Fibroblast of pulmonary artery (primary cell): ENCODE results near the gene TREML4.
A peak's percentile ranks its signal among the peaks of the same experiment; 100 is the strongest.

Experiments
- DNase-seq: peaks from one replicate; pipeline ENCODE4 v3.0.0-alpha.2; 2010; ENCODE audit warnings: low read depth
- H3K4me3 ChIP-seq: replicated peaks from 2 replicates; pipeline ENCODE4 v1.5.1; 2011; ENCODE audit warnings: low read depth, mild to moderate bottlenecking, control low read depth, low read length, moderate library complexity
- TF ChIP-seq, protein P1 (sequence below): IDR thresholded peaks from 2 replicates; pipeline ENCODE4 v1.5.1; 2011; ENCODE audit warnings: mild to moderate bottlenecking, control low read depth, low read length, inconsistent platforms; ENCODE audit errors: missing control alignments

TREML4 gene, protein sequence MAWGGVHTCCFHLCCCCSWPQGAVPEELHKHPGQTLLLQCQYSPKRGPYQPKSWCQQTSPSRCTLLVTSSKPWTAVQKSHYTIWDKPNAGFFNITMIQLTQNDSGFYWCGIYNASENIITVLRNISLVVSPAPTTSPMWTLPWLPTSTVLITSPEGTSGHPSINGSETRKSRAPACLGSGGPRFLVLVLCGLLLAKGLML

DNA sequence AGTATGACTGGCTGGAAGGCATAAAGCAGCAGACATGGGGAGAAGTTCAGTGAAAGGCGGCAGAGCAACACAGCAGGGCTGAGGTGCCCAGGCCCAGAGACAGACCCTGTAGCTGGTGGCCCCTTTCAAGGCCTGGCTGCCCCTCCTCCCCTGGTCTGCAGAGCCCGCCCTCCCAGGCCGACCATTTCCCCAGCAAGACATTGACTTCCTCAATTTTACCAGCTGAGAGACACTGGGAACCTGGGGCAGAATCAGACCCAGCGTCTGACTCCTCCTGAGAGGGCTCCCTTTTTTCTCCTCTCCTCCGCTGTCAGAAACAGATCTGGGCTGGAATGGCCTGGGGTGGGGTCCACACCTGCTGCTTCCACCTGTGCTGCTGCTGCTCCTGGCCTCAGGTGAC is at the start of gene TREML4:
Gene TREML4, plus strand, starts transcription at position 254 of the 400 bp plus-strand sequence. Its CDS starts 79 bp downstream, at position 333.
- DNase-seq: no peak
- TF ChIP-seq, protein P1, sequence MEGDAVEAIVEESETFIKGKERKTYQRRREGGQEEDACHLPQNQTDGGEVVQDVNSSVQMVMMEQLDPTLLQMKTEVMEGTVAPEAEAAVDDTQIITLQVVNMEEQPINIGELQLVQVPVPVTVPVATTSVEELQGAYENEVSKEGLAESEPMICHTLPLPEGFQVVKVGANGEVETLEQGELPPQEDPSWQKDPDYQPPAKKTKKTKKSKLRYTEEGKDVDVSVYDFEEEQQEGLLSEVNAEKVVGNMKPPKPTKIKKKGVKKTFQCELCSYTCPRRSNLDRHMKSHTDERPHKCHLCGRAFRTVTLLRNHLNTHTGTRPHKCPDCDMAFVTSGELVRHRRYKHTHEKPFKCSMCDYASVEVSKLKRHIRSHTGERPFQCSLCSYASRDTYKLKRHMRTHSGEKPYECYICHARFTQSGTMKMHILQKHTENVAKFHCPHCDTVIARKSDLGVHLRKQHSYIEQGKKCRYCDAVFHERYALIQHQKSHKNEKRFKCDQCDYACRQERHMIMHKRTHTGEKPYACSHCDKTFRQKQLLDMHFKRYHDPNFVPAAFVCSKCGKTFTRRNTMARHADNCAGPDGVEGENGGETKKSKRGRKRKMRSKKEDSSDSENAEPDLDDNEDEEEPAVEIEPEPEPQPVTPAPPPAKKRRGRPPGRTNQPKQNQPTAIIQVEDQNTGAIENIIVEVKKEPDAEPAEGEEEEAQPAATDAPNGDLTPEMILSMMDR: no peak
- H3K4me3 ChIP-seq: no peak within 1 kb of the TSS

DNA sequence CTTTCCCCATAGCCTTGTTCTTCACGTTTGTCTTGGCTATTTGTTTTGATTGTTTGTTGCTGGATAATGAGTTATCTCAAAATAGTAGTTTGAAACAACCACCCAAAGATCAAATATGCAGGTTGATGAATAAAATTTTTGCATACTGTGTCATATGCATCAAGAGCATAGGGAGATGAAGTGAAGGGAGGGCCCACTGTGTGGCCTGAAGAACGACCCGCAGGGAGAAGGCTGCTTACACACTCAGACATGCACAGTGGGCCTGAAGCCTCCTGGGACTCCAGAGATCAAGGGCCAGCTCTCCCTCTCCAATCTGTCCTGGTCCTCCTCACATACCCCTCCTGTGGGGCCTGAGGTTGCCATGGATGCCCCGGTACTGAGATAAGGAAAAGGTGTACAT is 49.0 kb upstream of the TREML4 start:
- no peak for DNase-seq
- no peak overlapping the region for H3K4me3 ChIP-seq
- TF ChIP-seq, protein P1: no peak

DNA sequence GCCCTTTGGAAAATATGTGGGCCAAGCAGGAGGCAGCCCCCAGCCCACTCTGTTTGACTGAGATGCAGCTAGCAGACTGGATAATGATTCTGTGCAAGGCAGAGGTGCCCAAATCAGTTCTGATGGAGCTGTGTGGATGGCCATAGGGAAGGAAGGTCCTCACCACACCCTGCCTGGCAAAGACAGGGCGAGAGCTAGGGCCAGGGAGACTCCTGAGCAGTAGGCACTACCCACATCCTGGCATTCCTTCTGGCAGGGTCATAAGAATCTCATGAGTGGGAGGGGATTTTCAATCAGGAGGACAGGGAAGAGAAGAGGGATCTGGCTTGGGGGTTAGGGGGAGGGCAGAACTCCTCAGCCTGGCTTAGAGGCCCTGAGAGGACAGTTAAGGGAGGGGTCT is 46.6 kb upstream of the TREML4 start:
- no peak overlapping the region for H3K4me3 ChIP-seq
- TF ChIP-seq, protein P1: no peak

DNA sequence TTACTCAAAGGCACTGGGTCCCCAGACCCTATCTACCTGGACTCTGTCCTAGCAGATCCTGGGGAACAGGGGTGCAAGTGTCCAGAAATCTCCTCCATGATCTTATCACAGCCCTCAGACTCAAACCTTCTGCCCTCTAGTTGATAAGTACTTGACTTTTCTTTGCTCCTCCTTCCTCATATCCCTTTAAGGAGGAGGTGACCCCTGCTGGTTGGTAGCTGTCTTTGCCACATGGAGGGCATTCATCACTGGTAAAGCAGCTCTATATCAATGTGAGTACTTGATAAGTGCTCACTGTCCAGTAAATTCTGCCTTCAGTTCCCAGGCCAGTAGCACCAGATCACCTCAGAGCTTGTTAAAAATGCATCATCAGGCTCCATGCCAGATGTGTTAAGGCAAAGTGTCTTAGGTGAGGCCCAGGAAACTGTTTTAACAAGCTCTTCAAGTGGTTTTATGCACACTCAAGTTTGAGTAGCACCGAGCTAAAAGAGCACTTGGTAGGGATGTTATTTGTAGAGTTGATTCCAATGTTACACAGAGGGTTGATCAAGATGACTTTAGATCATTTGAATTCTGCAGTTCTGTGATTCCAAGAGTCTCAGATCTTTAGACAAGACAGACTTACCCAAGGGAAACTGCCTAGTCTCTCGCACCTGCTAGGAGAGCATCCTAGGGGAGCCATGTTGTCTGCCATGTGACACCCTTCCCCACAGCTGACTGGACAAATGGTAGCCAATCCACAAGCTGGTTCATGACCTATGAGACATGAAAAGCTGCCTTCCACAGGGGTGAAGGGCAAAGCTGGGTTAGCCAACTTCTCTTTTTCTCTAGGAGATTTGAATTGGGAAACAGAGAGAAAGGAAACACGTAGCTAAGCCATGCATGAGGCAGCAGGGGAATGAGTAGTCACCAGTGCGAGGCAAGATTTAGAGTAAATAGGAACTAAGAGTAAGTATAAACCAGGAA is 45.8 kb upstream of the TREML4 start:
- TF ChIP-seq, protein P1: peak; percentile 82
- no peak overlapping the region for H3K4me3 ChIP-seq
- peak; percentile 73 for DNase-seq

More for the DNA sequence above, 46.6 kb upstream of the TREML4 start:
- no peak for DNase-seq

DNA sequence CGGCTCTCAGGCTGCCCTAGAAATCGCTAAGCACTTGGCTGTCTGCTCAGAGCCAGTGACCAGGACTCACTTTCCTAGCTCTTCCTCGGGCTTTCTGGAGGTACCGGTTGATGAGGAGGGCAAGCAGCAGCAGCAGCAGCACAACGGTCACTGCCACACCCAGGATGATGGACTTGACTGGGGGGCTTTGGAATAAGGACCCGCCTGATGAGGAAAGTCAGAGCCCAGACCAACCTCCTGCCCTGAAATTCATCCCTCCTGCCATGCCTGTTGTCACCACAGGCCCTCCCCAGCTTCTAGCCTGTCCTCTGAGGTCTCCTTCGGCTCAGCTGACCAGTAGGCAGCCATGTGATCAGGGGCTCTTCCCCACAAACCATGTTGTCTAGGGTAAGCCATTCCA is 43.4 kb upstream of the TREML4 start:
- H3K4me3 ChIP-seq: no peak overlapping the region
- no peak for DNase-seq
- TF ChIP-seq, protein P1: no peak

DNA sequence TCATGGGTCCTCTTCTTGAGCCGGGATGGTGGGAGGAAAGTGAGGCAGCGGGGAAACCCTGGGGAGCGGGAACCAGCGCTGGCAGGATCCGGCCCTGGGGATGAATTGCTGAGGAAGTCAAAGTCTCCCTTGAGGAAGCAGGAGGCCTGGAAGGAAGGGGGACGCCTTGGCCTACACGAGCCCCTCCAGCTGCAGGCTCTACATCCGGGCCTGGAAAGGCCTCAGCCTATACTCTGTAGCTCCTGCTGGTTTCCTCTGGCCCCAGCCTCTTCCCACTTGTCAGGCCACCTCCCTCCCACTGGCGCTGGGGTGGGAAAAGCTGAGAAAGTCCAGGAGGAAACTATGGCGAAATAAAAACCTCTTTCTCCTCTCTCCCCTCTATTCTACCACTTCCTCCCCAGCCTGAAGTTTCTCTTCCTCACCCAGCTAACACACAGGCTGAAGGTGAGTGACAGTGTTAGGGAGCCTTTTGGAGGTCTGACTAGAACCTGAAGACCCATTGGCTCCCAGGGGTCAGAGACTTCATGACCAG is 42.1 kb upstream of the TREML4 start:
- TF ChIP-seq, protein P1: no peak
- DNase-seq: no peak
- no peak overlapping the region for H3K4me3 ChIP-seq
